ENCODE measurements around the gene OR11A1. TPM values are rescaled to one million over a fixed set of nuclear protein-coding genes. Genes with fewer than 3 reads are reported as not detected.

OR11A1 gene
- total RNA-seq, 1 donor from 2014 or later: not detected

DNA sequence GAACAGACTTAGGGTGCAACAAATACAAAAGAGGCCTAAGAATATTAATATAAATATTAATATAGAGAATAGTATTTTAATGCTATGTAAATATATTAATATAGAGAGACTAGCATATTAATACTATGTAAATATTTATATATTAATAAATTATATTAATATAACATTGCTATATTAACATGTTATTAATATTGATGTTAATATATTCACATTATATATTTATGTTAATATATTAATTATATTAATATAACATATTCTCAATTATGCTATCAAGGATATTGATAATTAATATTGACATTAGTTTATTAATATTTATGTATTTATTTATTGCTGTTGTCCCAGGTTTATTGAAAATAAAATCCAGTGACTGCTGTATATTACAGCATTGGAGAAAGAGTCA is 32.0 kb upstream of the OR11A1 start:
- Mint-ChIP-seq H3K27me3 (peaks cover 14% of the 10 kb centered on the region), H3K36me3 (no peaks in the 10 kb centered on the region), H3K9me3 (no peaks in the 10 kb centered on the region), H3K4me1 (ENCODE audit: unreplicated experiment) (no peaks in the 10 kb centered on the region), H3K4me3 (no peak overlapping the region), H3K27ac (no peak overlapping the region)
- TF ChIP-seq, protein P1, sequence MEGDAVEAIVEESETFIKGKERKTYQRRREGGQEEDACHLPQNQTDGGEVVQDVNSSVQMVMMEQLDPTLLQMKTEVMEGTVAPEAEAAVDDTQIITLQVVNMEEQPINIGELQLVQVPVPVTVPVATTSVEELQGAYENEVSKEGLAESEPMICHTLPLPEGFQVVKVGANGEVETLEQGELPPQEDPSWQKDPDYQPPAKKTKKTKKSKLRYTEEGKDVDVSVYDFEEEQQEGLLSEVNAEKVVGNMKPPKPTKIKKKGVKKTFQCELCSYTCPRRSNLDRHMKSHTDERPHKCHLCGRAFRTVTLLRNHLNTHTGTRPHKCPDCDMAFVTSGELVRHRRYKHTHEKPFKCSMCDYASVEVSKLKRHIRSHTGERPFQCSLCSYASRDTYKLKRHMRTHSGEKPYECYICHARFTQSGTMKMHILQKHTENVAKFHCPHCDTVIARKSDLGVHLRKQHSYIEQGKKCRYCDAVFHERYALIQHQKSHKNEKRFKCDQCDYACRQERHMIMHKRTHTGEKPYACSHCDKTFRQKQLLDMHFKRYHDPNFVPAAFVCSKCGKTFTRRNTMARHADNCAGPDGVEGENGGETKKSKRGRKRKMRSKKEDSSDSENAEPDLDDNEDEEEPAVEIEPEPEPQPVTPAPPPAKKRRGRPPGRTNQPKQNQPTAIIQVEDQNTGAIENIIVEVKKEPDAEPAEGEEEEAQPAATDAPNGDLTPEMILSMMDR (conservative IDR thresholded peaks at IDR 0.05): no peak
- no peak for DNase-seq (ENCODE audit: extremely low spot score, unreplicated experiment)

DNA sequence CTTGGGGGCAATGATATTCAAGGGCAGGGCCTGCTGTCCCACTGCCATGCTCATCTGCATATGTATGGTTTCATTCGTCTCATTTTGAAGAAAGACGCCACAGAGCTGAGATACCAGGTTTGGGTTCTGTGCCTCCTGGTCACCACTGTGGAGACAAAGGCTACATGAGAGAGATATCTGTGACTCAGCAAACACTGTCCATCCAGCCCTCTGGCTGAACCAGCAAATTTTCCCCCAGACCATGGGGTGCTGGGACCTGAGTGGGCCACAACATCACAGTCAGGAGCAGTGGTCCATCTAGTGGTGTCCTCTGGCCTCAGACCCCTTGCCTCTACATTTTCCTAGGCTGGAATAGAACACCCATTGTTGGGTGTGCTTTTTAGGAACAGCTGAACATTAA is 30.8 kb upstream of the OR11A1 start, which contains the start of gene MAS1L:
Gene MAS1L, minus strand, starts transcription at position 297 of the 400 bp plus-strand sequence. Its CDS starts 54 bp downstream, at position 243.
- TF ChIP-seq, protein P1 (conservative IDR thresholded peaks at IDR 0.05): no peak
- no peaks in the 10 kb centered on the region for H3K9me3 Mint-ChIP-seq
- H3K36me3 Mint-ChIP-seq: no peaks in the 10 kb centered on the region
- H3K27ac Mint-ChIP-seq: no peak within 1 kb of the TSS
- no peak for DNase-seq (ENCODE audit: extremely low spot score, unreplicated experiment)
- H3K4me1 Mint-ChIP-seq (ENCODE audit: unreplicated experiment): no peaks in the 10 kb centered on the region
- H3K4me3 Mint-ChIP-seq: no peak within 1 kb of the TSS
- peaks cover 12% of the 10 kb centered on the region for H3K27me3 Mint-ChIP-seq

DNA sequence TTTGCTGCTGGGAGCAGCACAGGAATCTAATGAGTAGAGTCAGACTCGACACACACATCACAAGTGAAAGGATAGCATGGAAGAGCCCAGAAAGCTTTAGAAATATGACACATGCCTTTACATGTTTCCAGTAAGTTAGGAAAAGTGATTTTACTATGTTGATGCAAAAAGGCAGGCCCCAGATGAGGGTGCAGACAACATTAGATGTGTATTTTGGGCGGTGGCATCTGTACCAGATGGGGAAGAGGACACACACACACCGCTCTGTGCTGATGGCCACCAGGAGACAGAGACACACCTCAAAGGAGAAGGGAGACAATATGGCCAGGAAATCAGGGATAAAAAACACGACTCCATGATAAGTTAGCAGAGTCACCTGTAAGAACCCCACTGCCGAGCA is 30.3 kb upstream of the OR11A1 start:
- no peak overlapping the region for H3K27ac Mint-ChIP-seq
- H3K4me3 Mint-ChIP-seq: no peak overlapping the region
- no peaks in the 10 kb centered on the region for H3K9me3 Mint-ChIP-seq
- peaks cover 9% of the 10 kb centered on the region for H3K27me3 Mint-ChIP-seq
- no peak for DNase-seq (ENCODE audit: extremely low spot score, unreplicated experiment)
- no peaks in the 10 kb centered on the region for H3K4me1 Mint-ChIP-seq (ENCODE audit: unreplicated experiment)
- TF ChIP-seq, protein P1 (conservative IDR thresholded peaks at IDR 0.05): no peak
- H3K36me3 Mint-ChIP-seq: no peaks in the 10 kb centered on the region

DNA sequence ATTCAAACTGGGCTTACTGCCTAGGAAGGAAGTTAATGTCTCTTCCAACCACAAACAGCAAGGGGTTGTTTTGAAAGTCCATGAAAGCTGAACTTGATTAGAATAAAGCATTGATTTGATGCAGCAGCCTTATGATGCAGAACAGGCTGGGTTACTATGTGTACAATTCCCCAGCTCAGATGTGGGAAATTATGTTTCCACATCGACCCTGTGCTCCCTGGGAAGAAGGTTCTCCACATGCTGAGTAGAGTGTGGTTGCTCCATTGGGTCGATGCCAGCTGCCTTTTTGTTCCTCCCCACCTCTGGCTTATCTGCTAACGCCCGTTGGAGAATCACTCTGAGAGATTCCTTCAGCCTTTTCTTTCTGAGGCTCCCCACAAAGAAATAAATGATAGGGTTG is 29.7 kb upstream of the OR11A1 start:
- DNase-seq (ENCODE audit: extremely low spot score, unreplicated experiment): no peak
- Mint-ChIP-seq H3K36me3 (no peaks in the 10 kb centered on the region), H3K9me3 (no peaks in the 10 kb centered on the region), H3K4me1 (ENCODE audit: unreplicated experiment) (no peaks in the 10 kb centered on the region), H3K27ac (no peak overlapping the region), H3K27me3 (peaks cover 9% of the 10 kb centered on the region), H3K4me3 (no peak overlapping the region)
- TF ChIP-seq, protein P1 (conservative IDR thresholded peaks at IDR 0.05): no peak

DNA sequence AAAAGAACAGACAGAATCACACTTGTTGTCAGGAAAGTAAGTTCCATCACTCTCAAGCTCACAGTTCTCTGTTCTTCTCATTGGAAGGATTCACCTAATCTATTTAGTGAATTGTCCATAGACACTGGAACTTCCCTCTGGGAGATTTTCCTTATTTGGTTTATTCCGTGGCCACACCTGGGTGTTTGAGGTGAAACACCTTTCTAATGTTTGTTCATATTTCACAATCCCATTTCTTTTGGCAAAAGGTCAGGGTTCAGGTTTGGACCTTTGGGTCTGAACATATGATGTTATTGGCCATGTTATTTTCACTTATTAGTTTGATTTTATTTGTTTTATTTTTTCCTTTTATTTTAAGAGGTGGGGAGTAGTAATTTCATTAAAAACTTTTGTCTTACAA is 26.9 kb upstream of the OR11A1 start:
- no peak for DNase-seq (ENCODE audit: extremely low spot score, unreplicated experiment)
- Mint-ChIP-seq H3K9me3 (no peaks in the 10 kb centered on the region), H3K27me3 (peaks cover 13% of the 10 kb centered on the region), H3K27ac (no peak overlapping the region), H3K36me3 (no peaks in the 10 kb centered on the region), H3K4me1 (ENCODE audit: unreplicated experiment) (no peaks in the 10 kb centered on the region), H3K4me3 (no peak overlapping the region)
- TF ChIP-seq, protein P1 (conservative IDR thresholded peaks at IDR 0.05): no peak

DNA sequence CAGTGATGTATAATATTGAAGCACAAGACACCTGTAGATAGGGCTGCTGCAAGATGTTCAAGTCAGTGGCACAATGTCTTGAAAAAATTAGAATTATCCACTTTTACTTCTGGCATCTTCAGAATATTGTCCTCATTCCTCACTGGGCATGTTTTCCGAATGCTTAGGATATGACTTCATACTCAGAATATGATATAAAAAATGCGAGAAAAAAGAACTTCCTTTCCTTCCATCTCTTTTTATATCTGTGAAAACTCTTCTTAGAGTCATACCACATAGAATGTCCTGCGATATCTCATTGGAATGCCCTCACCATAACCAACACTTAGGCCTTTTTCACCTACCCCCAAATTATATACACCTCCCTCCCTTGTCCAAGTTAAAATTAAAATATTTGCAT is 26.3 kb upstream of the OR11A1 start:
- no peak for DNase-seq (ENCODE audit: extremely low spot score, unreplicated experiment)
- Mint-ChIP-seq H3K9me3 (no peaks in the 10 kb centered on the region), H3K27ac (no peak overlapping the region), H3K4me1 (ENCODE audit: unreplicated experiment) (no peaks in the 10 kb centered on the region), H3K36me3 (no peaks in the 10 kb centered on the region), H3K4me3 (no peak overlapping the region), H3K27me3 (peaks cover 13% of the 10 kb centered on the region)
- TF ChIP-seq, protein P1 (conservative IDR thresholded peaks at IDR 0.05): no peak
